Activated B cell treated with CpG ODN at 0.5 μM for 24 hours (primary cell): Measurements from ENCODE around the gene NPHS1. TPM values are rescaled to one million over a fixed set of nuclear protein-coding genes. Genes with fewer than 3 reads are reported as not detected.

Source experiments
- ATAC-seq: fragments of 200-7000 bp; cut with Tn5 transposase; one replicate; pipeline ENCODE4 v1.10.0; 2021; ENCODE audit warnings: low read depth, mild to moderate bottlenecking, moderate library complexity
- CTCF ChIA-PET: fragments of 350-600 bp; sonication (Branson Sonifier 250); formaldehyde crosslinking; loops from one replicate; lab custom pipeline; 2021; ENCODE audit warnings: antibody characterized with exemption; lab: Charles Lee
- POLR2A ChIA-PET: fragments of 350-600 bp; sonication (Branson Sonifier 250); formaldehyde crosslinking; loops from one replicate; lab custom pipeline; 2021; ENCODE audit warnings: antibody characterized with exemption; lab: Charles Lee
- DNase-seq: peaks from one replicate; pipeline ENCODE4 v3.0.0; 2022
- H3K27ac Mint-ChIP-seq: one replicate; pipeline ENCODE4 v1.8.0; 2020; ENCODE audit warnings: mixed read lengths
- H3K27me3 Mint-ChIP-seq: one replicate; pipeline ENCODE4 v1.8.0; 2021; ENCODE audit warnings: mixed read lengths
- H3K36me3 Mint-ChIP-seq: one replicate; pipeline ENCODE4 v1.8.0; 2021; ENCODE audit warnings: low read depth, mixed read lengths
- H3K4me1 Mint-ChIP-seq: one replicate; pipeline ENCODE4 v1.8.0; 2021; ENCODE audit warnings: mixed read lengths
- H3K4me3 Mint-ChIP-seq: one replicate; pipeline ENCODE4 v1.8.0; 2020; ENCODE audit warnings: mild to moderate bottlenecking, mixed read lengths
- H3K9me3 Mint-ChIP-seq: one replicate; pipeline ENCODE4 v1.8.0; 2020; ENCODE audit warnings: mixed read lengths
- intact Hi-C: fragments of 100-400 bp; cut with micrococcal nuclease; formaldehyde crosslinking; loops from one replicate; pipeline ENCODE4 v1.15.1; 2024
- total RNA-seq: library from RNA; stranded (reverse); gene quantifications from 2 replicates; pipeline ENCODE4 v1.2.3, GENCODE V29; 2022
- TF ChIP-seq, protein P1 (sequence below): fragments of 200-600 bp; IDR thresholded peaks from one replicate; pipeline ENCODE4 v1.8.0; 2022; ENCODE audit warnings: antibody characterized with exemption, mild to moderate bottlenecking

Gene NPHS1
- total RNA-seq, 1 donor from 2014 or later, result 0.18 TPM

DNA sequence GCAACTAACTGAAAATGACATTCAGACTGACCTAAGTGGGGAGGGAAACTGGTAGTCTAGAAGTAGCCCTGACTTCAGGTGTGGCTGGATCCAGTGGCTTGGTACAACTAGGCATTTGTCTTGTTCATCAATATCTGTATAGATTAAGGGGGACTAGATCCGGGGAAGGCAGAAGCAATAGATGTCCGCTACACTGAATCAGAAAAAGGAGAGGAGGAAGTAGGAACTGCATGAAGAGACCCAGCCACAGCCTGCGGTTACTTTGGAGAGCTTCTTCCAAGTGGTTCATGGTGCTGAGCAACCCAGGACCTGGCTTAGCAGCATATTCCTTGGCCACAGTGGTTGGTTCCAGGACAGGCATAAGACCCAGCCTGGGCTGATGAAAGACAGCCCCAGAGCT is 29.7 kb downstream of the NPHS1 start:
- TF ChIP-seq, protein P1, sequence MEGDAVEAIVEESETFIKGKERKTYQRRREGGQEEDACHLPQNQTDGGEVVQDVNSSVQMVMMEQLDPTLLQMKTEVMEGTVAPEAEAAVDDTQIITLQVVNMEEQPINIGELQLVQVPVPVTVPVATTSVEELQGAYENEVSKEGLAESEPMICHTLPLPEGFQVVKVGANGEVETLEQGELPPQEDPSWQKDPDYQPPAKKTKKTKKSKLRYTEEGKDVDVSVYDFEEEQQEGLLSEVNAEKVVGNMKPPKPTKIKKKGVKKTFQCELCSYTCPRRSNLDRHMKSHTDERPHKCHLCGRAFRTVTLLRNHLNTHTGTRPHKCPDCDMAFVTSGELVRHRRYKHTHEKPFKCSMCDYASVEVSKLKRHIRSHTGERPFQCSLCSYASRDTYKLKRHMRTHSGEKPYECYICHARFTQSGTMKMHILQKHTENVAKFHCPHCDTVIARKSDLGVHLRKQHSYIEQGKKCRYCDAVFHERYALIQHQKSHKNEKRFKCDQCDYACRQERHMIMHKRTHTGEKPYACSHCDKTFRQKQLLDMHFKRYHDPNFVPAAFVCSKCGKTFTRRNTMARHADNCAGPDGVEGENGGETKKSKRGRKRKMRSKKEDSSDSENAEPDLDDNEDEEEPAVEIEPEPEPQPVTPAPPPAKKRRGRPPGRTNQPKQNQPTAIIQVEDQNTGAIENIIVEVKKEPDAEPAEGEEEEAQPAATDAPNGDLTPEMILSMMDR, result no peak
- Mint-ChIP-seq H3K4me3 (no peak overlapping the region), H3K27ac (no peak overlapping the region), H3K4me1 (no peaks in the 10 kb centered on the region), H3K9me3 (no peaks in the 10 kb centered on the region), H3K27me3 (peaks cover 18% of the 10 kb centered on the region), H3K36me3 (no peaks in the 10 kb centered on the region)
- POLR2A ChIA-PET, result no interaction called here
- CTCF ChIA-PET, result no interaction called here
- no peak for DNase-seq
- intact Hi-C loops, result no loop called here
- ATAC-seq, result no peak

DNA sequence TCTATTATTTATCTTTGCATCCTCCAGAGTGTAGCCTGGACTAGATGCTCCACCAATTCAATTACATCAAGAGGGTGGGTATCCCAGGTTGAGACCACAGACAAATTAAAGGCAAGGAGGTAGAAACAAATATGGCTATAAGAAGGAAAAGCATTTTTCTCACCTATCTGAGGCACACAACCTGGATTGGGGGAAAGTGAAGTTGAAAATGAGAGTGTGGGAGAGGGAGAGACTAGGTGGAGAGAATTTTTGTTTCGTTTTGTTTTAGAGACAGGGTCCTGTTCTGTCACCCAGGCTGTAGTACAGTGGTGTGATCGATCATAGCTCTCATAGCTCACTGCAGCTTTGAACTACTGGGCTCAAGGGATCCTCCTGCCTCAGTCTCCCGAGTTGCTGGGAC is 33.9 kb downstream of the NPHS1 start:
- no peak overlapping the region for H3K27ac Mint-ChIP-seq
- no peak for DNase-seq
- CTCF ChIA-PET, result interaction anchor here (1.3 kb wide), 1 partner anchor 124 kb away, joined by 3 read pairs; no protein-coding TSS in a partner anchor
- no peaks in the 10 kb centered on the region for H3K4me1 Mint-ChIP-seq
- H3K9me3 Mint-ChIP-seq, result peaks cover 1% of the 10 kb centered on the region
- intact Hi-C loops, result no loop called here
- H3K36me3 Mint-ChIP-seq, result no peaks in the 10 kb centered on the region
- TF ChIP-seq, protein P1, result no peak
- no peak overlapping the region for H3K4me3 Mint-ChIP-seq
- ATAC-seq, result no peak
- H3K27me3 Mint-ChIP-seq, result peaks cover 12% of the 10 kb centered on the region
- POLR2A ChIA-PET, result no interaction called here

DNA sequence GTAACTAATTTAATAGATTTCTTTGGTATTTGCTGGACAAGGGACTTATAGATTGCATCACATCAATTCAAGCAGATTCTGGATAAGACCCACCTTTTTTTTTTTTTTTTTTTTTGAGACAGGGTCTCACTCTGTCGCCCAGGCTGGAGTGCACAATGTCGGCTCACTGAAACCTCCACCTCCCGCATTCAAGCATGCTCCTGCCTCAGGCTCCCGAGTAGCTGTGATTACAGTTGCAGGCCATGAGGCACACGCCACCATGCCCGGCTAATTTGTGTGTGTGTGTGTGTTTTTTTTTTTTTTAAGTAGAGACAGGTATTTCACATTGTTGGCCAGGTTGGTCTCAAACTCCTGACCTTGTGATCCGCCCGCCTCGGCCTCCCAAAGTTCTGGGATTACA is 35.5 kb downstream of the NPHS1 start:
- TF ChIP-seq, protein P1, result no peak
- intact Hi-C loops, result no loop called here
- H3K4me1 Mint-ChIP-seq, result no peaks in the 10 kb centered on the region
- no peak overlapping the region for H3K27ac Mint-ChIP-seq
- H3K36me3 Mint-ChIP-seq, result no peaks in the 10 kb centered on the region
- no peak for ATAC-seq
- H3K27me3 Mint-ChIP-seq, result peaks cover 8% of the 10 kb centered on the region
- H3K9me3 Mint-ChIP-seq, result peaks cover 4% of the 10 kb centered on the region
- DNase-seq, result no peak
- H3K4me3 Mint-ChIP-seq, result no peak overlapping the region
- CTCF ChIA-PET, result no interaction called here
- POLR2A ChIA-PET, result no interaction called here

DNA sequence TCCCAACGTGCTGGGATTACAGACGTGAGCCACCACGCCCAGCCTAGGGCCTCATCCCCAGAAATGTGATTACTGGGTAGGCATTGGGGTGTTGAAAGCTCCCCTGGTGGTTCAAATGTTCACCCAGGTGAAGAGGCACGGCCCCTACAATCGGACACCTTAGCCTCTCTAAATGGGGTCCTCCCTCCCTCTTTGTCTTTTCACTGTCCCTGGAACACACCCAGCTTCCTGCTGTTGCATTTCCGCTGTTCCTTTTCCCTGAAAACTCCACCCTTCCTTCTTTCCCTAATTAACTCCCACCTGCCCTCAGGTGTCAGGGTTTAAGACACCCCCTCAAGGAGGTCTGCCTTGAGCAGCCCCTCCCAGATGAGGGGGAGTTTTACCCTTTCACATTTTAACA is 36.0 kb downstream of the NPHS1 start:
- Mint-ChIP-seq H3K9me3 (peaks cover 4% of the 10 kb centered on the region), H3K36me3 (no peaks in the 10 kb centered on the region), H3K27ac (no peak overlapping the region), H3K27me3 (peaks cover 12% of the 10 kb centered on the region), H3K4me1 (no peaks in the 10 kb centered on the region), H3K4me3 (no peak overlapping the region)
- ATAC-seq (no peak), DNase-seq (no peak)
- TF ChIP-seq, protein P1, result no peak
- ChIA-PET CTCF (no interaction called here), POLR2A (no interaction called here)
- intact Hi-C loops, result no loop called here

DNA sequence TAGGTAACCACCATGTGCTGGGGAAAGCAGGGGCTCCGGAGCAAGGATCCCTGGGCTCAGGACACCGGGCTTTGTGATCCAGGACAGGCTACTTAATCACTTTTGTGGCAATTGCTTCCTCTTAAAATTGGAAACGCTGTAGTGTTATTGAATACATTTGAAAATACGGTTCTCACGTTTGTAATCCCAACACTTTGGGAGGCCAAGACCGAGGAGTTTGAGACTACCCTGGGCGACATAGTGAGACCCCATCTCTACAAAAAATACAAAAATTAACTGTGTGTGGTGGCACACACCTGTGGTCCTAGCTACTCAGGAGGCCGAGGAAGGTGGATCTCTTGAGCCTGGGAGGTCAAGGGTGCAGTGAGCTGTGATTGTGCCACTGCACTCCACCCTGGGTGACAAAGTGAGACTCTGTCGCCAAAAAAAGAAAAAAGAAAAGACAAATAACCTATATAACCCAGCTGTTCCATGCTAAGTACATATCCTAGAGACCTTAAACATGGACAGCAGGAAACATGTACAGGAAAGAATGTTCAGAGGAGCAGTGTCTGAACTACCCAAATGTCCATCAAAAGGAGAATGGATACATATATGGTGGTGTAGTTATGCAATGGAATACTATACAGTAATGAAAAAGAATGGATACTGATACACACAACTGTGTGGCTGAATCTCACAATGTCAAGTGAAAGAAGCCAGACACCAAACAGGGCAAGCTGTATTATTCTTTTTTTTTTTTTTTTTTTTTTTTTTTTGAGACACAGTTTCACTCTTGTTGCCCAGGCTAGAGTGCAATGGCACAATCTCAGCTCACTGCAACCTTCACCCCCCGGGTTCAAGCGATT is 39.0 kb downstream of the NPHS1 start:
- Mint-ChIP-seq H3K36me3 (no peaks in the 10 kb centered on the region), H3K4me3 (no peak overlapping the region), H3K4me1 (no peaks in the 10 kb centered on the region), H3K27me3 (peaks cover 10% of the 10 kb centered on the region), H3K9me3 (peaks cover 4% of the 10 kb centered on the region), H3K27ac (no peak overlapping the region)
- ChIA-PET POLR2A (no interaction called here), CTCF (no interaction called here)
- DNase-seq (no peak), ATAC-seq (no peak)
- intact Hi-C loops, result no loop called here
- TF ChIP-seq, protein P1, result no peak
